ENCODE results near the gene FADS6. TPM values are rescaled to one million over a fixed set of nuclear protein-coding genes. Genes with fewer than 3 reads are reported as not detected.

Gene FADS6
- total RNA-seq, 2 donors from 2014 or later: not detected

DNA sequence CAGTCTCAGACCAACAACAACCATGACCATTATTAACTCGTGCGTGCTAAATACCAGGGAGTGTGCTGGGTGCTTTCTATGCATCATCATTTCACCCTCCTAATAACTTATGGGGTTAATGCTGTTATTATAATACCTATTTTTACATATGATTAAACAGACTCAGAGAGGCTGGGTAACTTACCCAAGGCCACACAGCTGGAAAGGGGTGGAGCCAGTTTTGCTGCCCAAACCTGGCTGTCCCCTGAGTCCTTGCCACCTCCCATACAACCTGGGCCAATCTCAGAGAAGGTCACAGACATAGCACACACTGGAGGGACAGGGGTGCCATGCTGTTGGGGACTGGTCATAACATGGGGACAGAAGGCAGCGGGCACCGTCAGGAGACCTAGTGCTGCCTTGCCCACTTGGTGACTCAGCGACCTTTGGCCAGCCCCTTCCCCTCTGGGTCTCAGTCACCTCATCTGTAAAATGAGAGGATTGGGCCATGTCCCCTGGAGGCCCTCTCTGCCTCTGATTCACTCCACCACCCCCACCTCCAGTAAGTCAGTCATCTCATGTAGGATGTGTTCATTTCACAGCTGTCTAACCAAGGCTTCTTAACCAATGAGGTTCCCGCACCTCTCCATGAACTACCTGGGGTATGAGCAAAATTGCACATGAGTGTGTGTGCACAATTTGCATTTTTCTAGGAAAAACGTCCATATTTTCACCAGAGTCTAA is 11.4 kb upstream of the FADS6 start:
- Histone ChIP-seq H3K36me3 (no peaks in the 10 kb centered on the region), H3K27me3 (no peaks in the 10 kb centered on the region), H3K4me1 (no peaks in the 10 kb centered on the region), H3K9me3 (no peaks in the 10 kb centered on the region), H3K27ac (no peak overlapping the region), H3K4me3 (no peak overlapping the region)
- no peak for DNase-seq (ENCODE audit: low spot score)
- TF ChIP-seq, protein P1, sequence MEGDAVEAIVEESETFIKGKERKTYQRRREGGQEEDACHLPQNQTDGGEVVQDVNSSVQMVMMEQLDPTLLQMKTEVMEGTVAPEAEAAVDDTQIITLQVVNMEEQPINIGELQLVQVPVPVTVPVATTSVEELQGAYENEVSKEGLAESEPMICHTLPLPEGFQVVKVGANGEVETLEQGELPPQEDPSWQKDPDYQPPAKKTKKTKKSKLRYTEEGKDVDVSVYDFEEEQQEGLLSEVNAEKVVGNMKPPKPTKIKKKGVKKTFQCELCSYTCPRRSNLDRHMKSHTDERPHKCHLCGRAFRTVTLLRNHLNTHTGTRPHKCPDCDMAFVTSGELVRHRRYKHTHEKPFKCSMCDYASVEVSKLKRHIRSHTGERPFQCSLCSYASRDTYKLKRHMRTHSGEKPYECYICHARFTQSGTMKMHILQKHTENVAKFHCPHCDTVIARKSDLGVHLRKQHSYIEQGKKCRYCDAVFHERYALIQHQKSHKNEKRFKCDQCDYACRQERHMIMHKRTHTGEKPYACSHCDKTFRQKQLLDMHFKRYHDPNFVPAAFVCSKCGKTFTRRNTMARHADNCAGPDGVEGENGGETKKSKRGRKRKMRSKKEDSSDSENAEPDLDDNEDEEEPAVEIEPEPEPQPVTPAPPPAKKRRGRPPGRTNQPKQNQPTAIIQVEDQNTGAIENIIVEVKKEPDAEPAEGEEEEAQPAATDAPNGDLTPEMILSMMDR (IDR thresholded peaks at IDR 0.05): no peak

DNA sequence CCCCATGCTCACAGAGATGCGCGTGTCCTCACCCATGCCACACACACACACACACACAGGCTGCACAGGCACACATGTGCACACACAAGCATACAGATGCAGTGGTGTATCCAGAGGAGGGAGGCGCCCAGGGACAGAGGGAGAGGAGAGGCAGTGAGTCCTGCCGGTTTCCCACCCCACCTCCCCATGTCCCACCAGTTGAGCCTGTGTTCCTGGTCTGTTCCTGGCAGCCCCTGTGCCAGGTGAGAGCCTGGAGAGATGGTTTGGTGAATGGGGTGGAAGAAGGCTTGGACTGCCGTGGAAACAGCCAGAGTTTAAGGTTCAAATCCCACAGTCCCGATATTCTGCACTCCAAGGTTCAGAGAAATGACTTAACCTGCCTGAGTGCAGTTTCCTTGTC is 10.2 kb upstream of the FADS6 start:
- Histone ChIP-seq H3K27me3 (no peaks in the 10 kb centered on the region), H3K36me3 (no peaks in the 10 kb centered on the region), H3K9me3 (no peaks in the 10 kb centered on the region), H3K27ac (no peak overlapping the region), H3K4me1 (no peaks in the 10 kb centered on the region), H3K4me3 (no peak overlapping the region)
- no peak for DNase-seq (ENCODE audit: low spot score)
- TF ChIP-seq, protein P1 (IDR thresholded peaks at IDR 0.05): no peak

DNA sequence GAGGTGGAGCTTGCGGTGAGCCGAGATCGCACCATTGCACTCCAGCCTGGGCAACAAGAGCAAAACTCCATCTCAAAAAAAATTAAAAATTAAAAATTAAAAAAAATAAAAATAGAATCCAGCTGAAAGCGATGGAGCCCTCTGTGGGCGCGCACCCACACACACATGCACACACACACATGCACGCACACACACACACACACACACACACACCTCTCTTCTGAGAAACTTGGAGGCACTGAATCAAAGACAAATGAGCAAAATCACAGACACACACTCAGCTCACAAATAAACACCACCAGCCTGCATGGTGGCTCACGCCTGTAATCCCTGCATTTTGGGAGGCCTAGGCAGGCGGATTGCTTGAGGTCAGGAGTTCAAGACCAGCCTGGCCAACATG is 9.6 kb upstream of the FADS6 start:
- no peak overlapping the region for H3K4me3 ChIP-seq
- H3K27me3 ChIP-seq: no peaks in the 10 kb centered on the region
- no peak overlapping the region for H3K27ac ChIP-seq
- no peaks in the 10 kb centered on the region for H3K36me3 ChIP-seq
- DNase-seq (ENCODE audit: low spot score): no peak
- no peaks in the 10 kb centered on the region for H3K4me1 ChIP-seq
- TF ChIP-seq, protein P1 (IDR thresholded peaks at IDR 0.05): no peak
- no peaks in the 10 kb centered on the region for H3K9me3 ChIP-seq

DNA sequence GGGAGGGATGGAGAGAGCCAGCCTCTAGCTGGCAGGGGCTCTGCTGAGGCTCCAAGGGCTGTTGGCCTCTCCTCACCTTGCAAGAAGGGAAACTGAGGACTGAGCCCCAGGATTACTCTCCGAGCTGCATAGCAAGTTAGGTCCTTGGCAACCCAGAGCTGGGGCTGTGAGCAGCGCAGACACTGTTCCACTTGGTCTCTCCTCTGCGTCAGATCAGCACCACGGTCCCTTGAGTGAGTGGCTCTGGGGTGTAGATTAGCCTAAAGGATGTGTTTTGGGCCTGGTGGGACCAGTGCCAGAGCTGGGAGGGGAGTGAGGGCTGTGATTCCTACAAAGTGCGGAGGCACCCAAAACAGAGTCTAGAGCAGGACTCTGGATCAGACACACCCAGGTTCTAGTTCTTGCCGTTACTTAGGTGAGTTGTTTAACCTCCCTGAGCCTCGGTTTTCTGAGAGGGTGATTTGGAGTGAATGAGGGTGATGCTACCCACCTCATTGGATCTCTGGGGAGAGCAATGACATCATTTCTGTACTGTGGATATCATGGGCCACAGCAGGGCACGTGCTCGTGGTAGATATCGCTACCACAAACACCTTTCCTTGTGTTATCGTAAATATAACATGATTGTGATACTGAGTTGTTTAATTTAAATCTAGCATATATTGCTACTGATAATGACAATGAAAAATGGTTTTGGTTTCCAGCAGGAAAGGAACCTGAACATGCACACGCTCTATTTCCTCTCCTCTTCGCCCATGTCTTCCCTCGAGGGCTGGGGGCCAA is 8.1 kb upstream of the FADS6 start:
- Histone ChIP-seq H3K4me3 (no peak overlapping the region), H3K36me3 (no peaks in the 10 kb centered on the region), H3K4me1 (no peaks in the 10 kb centered on the region), H3K27ac (no peak overlapping the region), H3K27me3 (no peaks in the 10 kb centered on the region), H3K9me3 (no peaks in the 10 kb centered on the region)
- no peak for DNase-seq (ENCODE audit: low spot score)
- TF ChIP-seq, protein P1 (IDR thresholded peaks at IDR 0.05): no peak

DNA sequence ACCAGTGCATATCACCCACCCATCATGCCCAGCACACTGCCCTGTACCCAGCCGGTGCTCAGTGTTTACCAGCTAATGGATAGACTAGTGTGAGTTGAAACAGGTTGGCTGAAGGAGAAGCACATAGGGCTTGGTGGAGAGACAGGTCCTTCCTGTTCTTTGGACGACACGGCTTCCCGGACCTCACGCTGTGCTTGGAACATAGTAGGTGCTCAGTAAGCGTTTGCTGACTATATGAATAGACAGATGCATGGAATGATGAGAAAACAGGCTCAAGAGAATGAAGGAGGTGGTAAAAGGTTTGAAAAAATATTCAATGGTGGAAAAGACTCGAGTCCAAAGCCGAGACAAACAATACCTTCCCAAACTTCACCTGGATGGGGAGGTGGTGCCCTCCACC is 6.8 kb upstream of the FADS6 start:
- H3K4me1 ChIP-seq: no peaks in the 10 kb centered on the region
- TF ChIP-seq, protein P1 (IDR thresholded peaks at IDR 0.05): no peak
- H3K27ac ChIP-seq: no peak overlapping the region
- H3K36me3 ChIP-seq: no peaks in the 10 kb centered on the region
- no peak for DNase-seq (ENCODE audit: low spot score)
- H3K4me3 ChIP-seq: no peak overlapping the region
- H3K27me3 ChIP-seq: no peaks in the 10 kb centered on the region
- H3K9me3 ChIP-seq: no peaks in the 10 kb centered on the region

Data from right atrium auricular region (tissue), 2 donors.